K562 (cell line): Measurements from ENCODE around the gene HJV. TPM values are rescaled to one million over a fixed set of nuclear protein-coding genes. Genes with fewer than 3 reads are reported as not detected.

Source experiments
- ATF3 ChIP-seq, 2 experiments: fragments of 450-650 bp in 1 of 2; sonication (generic) in 1 of 2; formaldehyde crosslinking in 1 of 2; IDR thresholded peaks in 1 of 2; conservative IDR thresholded peaks in 1 of 2; 2 replicates each; pipeline versions ENCODE4 v1.6.1 to v1.8.1; 2016 to 2023; ENCODE audit warnings: mild to moderate bottlenecking in 2 of 2, moderate library complexity in 2 of 2, inconsistent platforms in 1 of 2, missing genetic modification reagents in 1 of 2
- DACH1 ChIP-seq: fragments of 450-650 bp; IDR thresholded peaks from 2 replicates; pipeline ENCODE4 v1.6.1; 2018; ENCODE audit not compliant: partially characterized antibody
- EGR1 ChIP-seq: fragments of 450-650 bp; conservative IDR thresholded peaks from 2 replicates; pipeline ENCODE4 v1.6.1; 2017; ENCODE audit warnings: mild to moderate bottlenecking
- JUN ChIP-seq, 2 experiments: sonication (generic) in 1 of 2; formaldehyde crosslinking in 1 of 2; IDR thresholded peaks; 2 replicates each; pipeline versions ENCODE4 v1.6.1 to v1.8.0; 2012 to 2022; ENCODE audit warnings: borderline replicate concordance in 2 of 2, mild to moderate bottlenecking in 2 of 2, improper control_type of control experiment in 1 of 2, low read depth in 1 of 2, low read length in 1 of 2, missing genetic modification reagents in 1 of 2
- KAT8 ChIP-seq: fragments of 450-650 bp; IDR thresholded peaks from 2 replicates; pipeline ENCODE4 v1.6.1; 2016; ENCODE audit warnings: low read depth, mild to moderate bottlenecking
- KLF6 ChIP-seq: fragments of 250-450 bp; sonication (Bioruptor Pico); IDR thresholded peaks from 2 replicates; pipeline ENCODE4 v1.4.0; 2020; ENCODE audit warnings: mild to moderate bottlenecking, moderate library complexity, borderline replicate concordance
- POLR3G ChIP-seq: IDR thresholded peaks from 2 replicates; pipeline ENCODE4 v1.6.1; 2011; ENCODE audit not compliant: insufficient read length, insufficient replicate concordance; ENCODE audit errors: extremely low read depth
- PTBP1 ChIP-seq: fragments of 200-400 bp; formaldehyde crosslinking; IDR thresholded peaks from 2 replicates; pipeline ENCODE4 v1.6.1; 2017; ENCODE audit warnings: low read depth, low read length
- PTTG1 ChIP-seq: fragments of 450-650 bp; IDR thresholded peaks from 2 replicates; pipeline ENCODE4 v1.6.1; 2016; ENCODE audit warnings: low read depth, mild to moderate bottlenecking, missing genetic modification characterization, missing compliant biosample characterization
- SIN3A ChIP-seq, 2 experiments: fragments of 150-350 bp in 1 of 2; IDR thresholded peaks; 2 replicates each; pipeline ENCODE4 v1.6.1; 2011 to 2016; ENCODE audit warnings: borderline replicate concordance in 2 of 2, low read depth in 2 of 2, low read length in 2 of 2, mild to moderate bottlenecking in 2 of 2, moderate library complexity in 2 of 2; ENCODE audit not compliant: control insufficient read depth in 1 of 2
- SMARCA4 ChIP-seq: fragments of 450-650 bp; IDR thresholded peaks from 2 replicates; pipeline ENCODE4 v1.6.1; 2016
- SNRNP70 ChIP-seq: fragments of 200-400 bp; formaldehyde crosslinking; optimal IDR thresholded peaks from 2 replicates; pipeline ENCODE3; 2017; ENCODE audit warnings: low read depth, low read length
- SREBF1 ChIP-seq: fragments of 150-350 bp; IDR thresholded peaks from 2 replicates; pipeline ENCODE4 v1.6.1; 2014; ENCODE audit warnings: antibody characterized with exemption, low read depth, low read length, borderline replicate concordance
- SUPT5H ChIP-seq: fragments of 450-650 bp; IDR thresholded peaks from 2 replicates; pipeline ENCODE4 v1.6.1; 2016
- TEAD1 ChIP-seq, 2 experiments: fragments of 450-650 bp in 1 of 2; sonication (generic) in 1 of 2; formaldehyde crosslinking; IDR thresholded peaks; 2 replicates each; pipeline versions ENCODE4 v1.4.0 to v1.8.0; 2020 to 2022; ENCODE audit warnings: mild to moderate bottlenecking in 2 of 2, missing genetic modification reagents in 1 of 2
- ZNF407 ChIP-seq: fragments of 450-650 bp; IDR thresholded peaks from 2 replicates; pipeline ENCODE4 v1.6.1; 2016; ENCODE audit warnings: low read depth
- ZNF586 ChIP-seq: fragments of 450-650 bp; formaldehyde crosslinking; conservative IDR thresholded peaks from 2 replicates; pipeline ENCODE4 v1.4.0; 2020; ENCODE audit warnings: mild to moderate bottlenecking, moderate library complexity
- ZNF668 ChIP-seq: fragments of 250-450 bp; sonication (Bioruptor Pico); IDR thresholded peaks from 2 replicates; pipeline ENCODE4 v1.8.0; 2022; ENCODE audit warnings: mild to moderate bottlenecking, inconsistent platforms
- polyA plus RNA-seq, 8 experiments: library from polyadenylated mRNA; depleted of rRNA in 4 of 8; stranded (reverse) in 5 of 8; unstranded in 3 of 8; fragments of >200 nt; fragmentation: Nextera tagmentation in 2 of 8; fragmentation: Illumina TruSeq in 1 of 8; extraction: Ambion mirVana in 2 of 8; extraction: Trizol in 1 of 8; gene quantifications; 2 replicates each; pipeline versions ENCODE4 v1.2.1 to v1.2.3, GENCODE V29; 2011 to 2014; ENCODE audit warnings: inconsistent platforms in 1 of 8, missing spikeins in 1 of 8
- total RNA-seq, 7 experiments: library from RNA; depleted of rRNA in 6 of 7; stranded (reverse); fragments of >200 nt in 6 of 7; fragmentation: Illumina TruSeq in 2 of 7; extraction: Trizol in 2 of 7; gene quantifications; 2 replicates each; pipeline versions ENCODE4 v1.2.1 to v1.2.3, GENCODE V29; 2011 to 2021; ENCODE audit warnings: low replicate concordance in 1 of 7

Gene HJV
- total and polyA plus RNA-seq, 9 of the 15 experiments (the other 6 are each of a cell fraction or from before 2014, with no cell fraction given) = 1.0 to 6.6 (median 2.4) TPM

- TF ChIP-seq ZNF407 (peak; percentile 76), SREBF1 (0 out of 2 replicates have a peak, but pooled peaks have one; percentile 26), DACH1 (no peak), PTBP1 (0 out of 2 replicates have a peak, but pooled peaks have one; percentile 34), KLF6 (CRISPR knock-in tag) (0 out of 2 replicates have a peak, but pooled peaks have one; percentile 12), PTTG1 (tag) (no peak), SMARCA4 (no peak), JUN (IDR thresholded peaks at IDR 0.05; ENCODE audit: borderline replicate concordance, low read depth, low read length) (peak; percentile 41; the same call in 1 of the 2 replicates), JUN (CRISPR knock-in tag; IDR thresholded peaks at IDR 0.05; ENCODE audit: borderline replicate concordance) (0 out of 2 replicates have a peak, but pooled peaks have one; percentile 46), ZNF668 (CRISPR knock-in tag) (peak; percentile 66), SIN3A (IDR thresholded peaks at IDR 0.05; ENCODE audit: borderline replicate concordance in 2 of 2, control insufficient read depth in 1 of 2, low read depth in 2 of 2, low read length in 2 of 2) (0 out of 4 replicates have a peak, but pooled peaks of 1 of the 2 experiments have one; percentile 66), ATF3 (IDR thresholded peaks at IDR 0.05) (no peak), ATF3 (CRISPR knock-in tag; conservative IDR thresholded peaks at IDR 0.05) (peak; percentile 61; the same call in 1 of the 2 replicates), SNRNP70 (no peak), ZNF586 (CRISPR knock-in tag) (no peak; the same call in 1 of the 2 replicates), EGR1 (peak; percentile 41), KAT8 (no peak), SUPT5H (peak; percentile 19; the same call in 1 of the 2 replicates), POLR3G (peak; percentile 88), TEAD1 (CRISPR knock-in tag; IDR thresholded peaks at IDR 0.05) (peak in 1 of 2 experiments; percentile 17; a peak in 1 of 4 replicates)
Observed at GRCh38 chr1:146036965-146037646, 15.6 kb upstream of the HJV start (continued).
